ENCODE measurements around the gene TEAD1. TPM values are rescaled to one million over a fixed set of nuclear protein-coding genes. Genes with fewer than 3 reads are reported as not detected.

Gene TEAD1
- total RNA-seq, 2 experiments from 2014 or later = 0.12 to 0.15 TPM

DNA sequence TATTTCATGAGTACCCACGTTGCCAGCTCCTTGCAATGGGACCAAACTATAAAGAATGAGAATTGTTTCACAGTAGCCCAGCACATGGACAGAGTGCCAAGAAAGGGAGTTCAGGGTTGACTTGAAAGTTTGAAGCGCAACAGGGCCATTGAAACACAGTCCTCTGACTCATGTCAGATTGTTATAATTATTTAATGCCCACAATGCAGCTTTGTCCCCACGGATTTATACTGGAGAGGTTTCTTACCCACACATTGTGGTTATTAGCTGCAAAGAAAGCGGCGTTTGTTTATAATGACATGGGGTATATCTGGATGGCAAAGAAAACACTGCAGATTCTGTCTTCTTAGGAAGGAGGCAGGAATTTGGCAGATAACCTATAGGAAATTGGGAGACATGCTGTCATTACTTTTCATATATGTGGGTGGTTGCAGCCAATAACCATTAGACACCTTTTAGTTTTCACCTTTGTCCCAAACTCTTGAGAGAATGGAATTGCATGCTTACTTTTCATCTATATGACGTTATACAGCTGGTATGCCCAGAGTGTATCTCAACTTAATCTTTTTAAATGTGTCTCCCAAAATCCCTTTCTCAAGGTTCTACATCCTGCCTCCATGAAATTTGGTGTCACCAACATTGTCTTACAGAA lies 143.6 kb downstream of the TEAD1 start:
- CTCF ChIA-PET = interaction anchor here (0.9 kb wide), 1 partner anchor 10 kb away, joined by 3 read pairs; no protein-coding TSS in a partner anchor
- peaks cover 26% of the 10 kb centered on the region for H3K27me3 Mint-ChIP-seq
- POLR2A ChIA-PET = no interaction called here
- H3K36me3 Mint-ChIP-seq (ENCODE audit: low read depth) = no peaks in the 10 kb centered on the region
- DNase-seq = no peak
- H3K4me1 Mint-ChIP-seq = peaks cover 21% of the 10 kb centered on the region
- no peak overlapping the region for H3K27ac Mint-ChIP-seq
- no peaks in the 10 kb centered on the region for H3K9me3 Mint-ChIP-seq
- H3K4me3 Mint-ChIP-seq = no peak overlapping the region

DNA sequence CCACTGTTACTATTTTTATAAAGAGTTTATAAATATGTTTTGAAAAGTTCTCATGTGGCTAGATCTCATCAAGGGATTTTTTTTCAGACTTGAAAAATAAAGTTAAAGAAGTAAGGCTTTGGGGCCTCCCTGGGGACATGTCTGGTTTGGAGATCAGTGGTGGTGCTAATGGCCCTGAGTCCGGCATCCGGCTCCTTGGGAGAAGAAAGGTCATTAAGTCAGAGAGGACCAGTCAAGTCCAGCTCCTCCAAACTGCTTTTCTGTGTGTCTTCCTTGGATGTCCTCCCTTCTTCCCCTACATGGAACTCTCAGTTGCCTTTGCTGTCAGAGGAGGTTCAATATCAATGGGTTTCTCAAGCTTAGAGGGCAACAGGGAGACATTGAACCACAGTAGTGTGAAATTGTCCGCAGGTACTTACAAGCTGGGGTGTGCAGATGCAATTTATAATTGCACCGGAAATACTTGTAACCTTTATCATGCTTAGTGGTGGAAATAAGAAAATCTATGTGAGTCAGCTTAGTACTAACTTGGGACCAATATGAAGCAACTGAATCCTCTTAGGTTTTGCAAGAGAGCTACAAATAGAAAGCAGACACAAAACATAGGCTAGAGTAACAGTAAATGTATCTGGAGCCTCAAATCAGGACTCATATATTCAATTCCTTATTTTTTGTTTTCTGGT lies 144.3 kb downstream of the TEAD1 start:
- Mint-ChIP-seq H3K4me3 (no peak overlapping the region), H3K36me3 (ENCODE audit: low read depth) (no peaks in the 10 kb centered on the region), H3K9me3 (no peaks in the 10 kb centered on the region), H3K27ac (no peak overlapping the region), H3K4me1 (peaks cover 18% of the 10 kb centered on the region), H3K27me3 (peaks cover 26% of the 10 kb centered on the region)
- DNase-seq = no peak
- CTCF ChIA-PET = no interaction called here
- POLR2A ChIA-PET = no interaction called here

DNA sequence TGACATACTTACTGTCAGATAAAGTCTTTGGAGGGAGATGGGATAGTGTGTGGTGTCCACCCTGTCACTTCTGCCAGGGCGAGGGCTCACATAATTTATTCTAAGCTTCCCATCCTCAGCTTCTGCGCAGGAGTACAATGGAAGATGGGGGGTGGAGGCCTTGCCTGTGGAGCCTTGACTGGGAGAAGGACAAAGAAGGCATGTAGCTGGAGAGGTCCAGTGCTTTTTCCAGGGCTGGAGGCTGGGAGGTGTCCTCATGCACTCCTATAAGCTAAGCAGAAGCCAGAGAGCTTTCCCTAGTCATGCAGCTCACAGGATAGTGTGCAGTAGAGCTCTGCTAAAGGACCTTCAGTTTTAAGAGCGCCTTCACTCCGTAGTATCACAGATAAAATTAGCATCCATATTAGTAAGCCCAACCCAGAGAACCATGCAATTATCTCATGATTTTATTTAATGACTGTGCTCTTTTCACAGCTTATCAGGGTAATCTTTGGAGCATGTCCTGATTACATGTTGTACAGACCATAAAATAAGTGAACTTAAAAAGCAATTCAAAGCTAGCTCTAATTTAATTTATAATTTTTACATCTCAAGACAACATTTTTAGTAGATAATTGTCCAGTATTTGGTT lies 148.3 kb downstream of the TEAD1 start:
- DNase-seq = no peak
- Mint-ChIP-seq H3K9me3 (no peaks in the 10 kb centered on the region), H3K27me3 (peaks cover 54% of the 10 kb centered on the region), H3K36me3 (ENCODE audit: low read depth) (no peaks in the 10 kb centered on the region), H3K4me3 (no peak overlapping the region), H3K27ac (no peak overlapping the region), H3K4me1 (no peaks in the 10 kb centered on the region)
- ChIA-PET CTCF (interaction anchor here (1.4 kb wide), 1 partner anchor 11 kb away, joined by 3 read pairs; no protein-coding TSS in a partner anchor), POLR2A (no interaction called here)

DNA sequence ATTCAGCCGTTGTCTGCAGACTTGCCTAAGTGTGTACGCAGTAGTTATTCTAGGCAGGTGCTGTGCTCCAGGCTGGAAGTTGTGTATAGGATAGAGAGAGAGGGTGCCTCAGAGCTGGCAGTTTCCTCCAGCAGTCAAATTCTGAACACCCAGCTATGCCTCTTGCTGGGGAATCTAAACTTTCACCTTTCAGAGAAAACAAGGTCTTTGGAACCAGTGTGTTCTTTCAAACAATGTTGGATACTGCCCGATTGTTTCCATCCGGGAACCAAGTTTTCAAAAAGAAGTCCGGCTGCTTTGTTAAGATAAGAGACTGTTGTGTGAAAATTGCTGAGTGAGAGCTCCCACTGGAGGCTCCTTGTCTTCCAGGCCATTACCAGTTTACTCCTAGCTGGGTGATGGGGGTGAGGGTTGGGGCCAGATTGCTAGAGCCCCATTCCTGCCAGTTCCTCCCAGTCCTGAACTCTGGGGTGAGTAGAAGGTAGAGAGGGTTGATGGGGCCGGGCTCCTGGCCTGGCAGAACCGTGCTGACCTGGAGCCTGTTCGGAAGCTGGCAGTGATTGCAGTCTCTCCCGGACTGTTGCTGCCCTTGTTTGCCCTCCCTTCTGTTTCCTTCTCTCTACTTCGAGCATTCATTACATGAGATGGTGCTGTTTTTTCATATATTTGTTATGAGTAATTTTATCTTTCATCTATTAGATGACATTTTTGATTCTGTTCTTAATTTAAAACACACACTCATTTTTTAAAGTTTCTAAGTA lies 150.2 kb downstream of the TEAD1 start:
- no peak overlapping the region for H3K4me3 Mint-ChIP-seq
- no peak for DNase-seq
- ChIA-PET CTCF (no interaction called here), POLR2A (no interaction called here)
- H3K9me3 Mint-ChIP-seq = no peaks in the 10 kb centered on the region
- H3K4me1 Mint-ChIP-seq = peaks cover 11% of the 10 kb centered on the region
- no peaks in the 10 kb centered on the region for H3K36me3 Mint-ChIP-seq (ENCODE audit: low read depth)
- no peak overlapping the region for H3K27ac Mint-ChIP-seq
- H3K27me3 Mint-ChIP-seq = peaks cover 65% of the 10 kb centered on the region

DNA sequence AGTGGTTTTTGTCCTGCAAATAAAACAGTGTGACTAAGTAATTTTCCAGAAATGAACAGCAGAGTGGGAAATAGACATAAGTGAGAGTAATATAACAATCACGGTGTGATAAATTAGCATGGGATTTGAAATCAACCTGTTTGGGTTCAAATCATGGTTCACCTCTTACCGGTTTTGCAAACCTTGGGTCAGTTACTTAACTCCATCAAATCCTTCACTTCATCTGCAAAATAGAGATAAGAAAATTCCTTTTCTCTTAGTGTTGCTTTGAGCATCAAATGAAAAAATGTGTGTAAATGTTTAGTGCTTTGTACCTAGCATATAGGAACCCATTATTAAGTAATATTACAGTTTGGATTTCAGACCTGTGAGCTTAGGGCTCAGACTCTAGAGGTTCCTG lies 152.2 kb downstream of the TEAD1 start:
- Mint-ChIP-seq H3K9me3 (no peaks in the 10 kb centered on the region), H3K36me3 (ENCODE audit: low read depth) (no peaks in the 10 kb centered on the region), H3K27ac (no peak overlapping the region), H3K4me1 (peaks cover 11% of the 10 kb centered on the region), H3K4me3 (no peak overlapping the region), H3K27me3 (peaks cover 81% of the 10 kb centered on the region)
- CTCF ChIA-PET = no interaction called here
- DNase-seq = no peak
- POLR2A ChIA-PET = no interaction called here

DNA sequence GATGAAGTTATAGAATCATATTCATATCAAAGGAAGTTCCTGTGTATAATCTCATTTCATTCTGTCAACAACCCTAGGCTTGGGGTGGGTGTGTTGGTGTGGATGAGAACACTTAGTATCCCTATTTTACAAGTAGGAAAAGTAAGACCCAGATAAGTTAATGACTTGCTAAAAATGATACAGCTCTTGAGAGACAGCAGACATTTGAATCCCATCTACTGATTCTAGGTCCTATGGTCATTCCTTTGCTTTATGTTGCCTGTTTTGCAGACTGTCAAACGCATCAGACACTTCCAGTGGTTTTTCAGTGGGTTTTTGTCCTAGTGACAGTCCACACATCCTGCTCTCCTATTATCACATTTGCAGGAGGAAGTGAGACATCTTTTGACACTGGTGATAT lies 153.1 kb downstream of the TEAD1 start:
- CTCF ChIA-PET = interaction anchor here (1.0 to 1.4 kb wide), 2 partner anchors 10 to 15 kb away, joined by 3 read pairs; no protein-coding TSS in a partner anchor

DNA sequence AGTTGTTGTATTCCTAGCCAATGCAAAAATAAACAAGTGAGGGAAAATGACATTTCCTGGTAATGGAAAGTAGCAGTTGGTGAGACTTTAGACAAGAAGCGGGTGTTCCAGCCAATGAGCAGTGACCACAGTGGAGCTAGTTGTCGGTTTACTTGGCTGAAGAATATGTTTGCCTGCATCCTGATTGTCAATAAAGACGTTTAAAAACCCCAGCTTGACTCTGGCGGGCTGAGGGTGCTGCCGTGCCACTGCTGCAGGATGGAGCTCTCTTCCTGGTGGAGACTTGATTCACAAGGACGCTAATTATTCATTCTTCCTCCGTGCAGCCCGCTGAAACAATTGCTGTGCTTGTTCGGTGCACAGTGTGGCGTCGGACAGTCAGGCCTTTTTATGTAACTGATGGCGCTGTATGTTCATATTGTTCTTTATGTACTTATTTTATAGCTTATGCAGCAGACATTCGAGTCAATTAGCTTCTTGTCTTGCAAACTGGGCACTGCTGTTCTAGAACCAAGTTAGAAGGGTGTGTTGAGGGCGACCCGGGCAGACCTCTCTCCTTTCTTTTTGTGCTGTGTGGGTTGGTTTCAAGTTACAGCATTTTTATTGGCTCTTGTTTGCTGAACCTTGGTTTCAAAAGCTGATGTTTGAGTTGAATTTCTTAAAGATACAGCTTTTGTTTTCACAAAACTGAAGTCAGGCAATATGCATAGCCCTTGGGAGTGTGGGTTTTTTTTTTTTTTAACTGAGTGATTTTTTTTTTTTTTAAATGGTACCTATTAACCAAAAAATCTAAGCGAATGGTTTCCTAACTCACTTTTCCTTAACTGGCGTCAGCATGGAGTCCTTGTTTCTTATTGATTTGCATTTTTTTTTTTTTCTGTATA lies 153.9 kb downstream of the TEAD1 start:
- DNase-seq = no peak
- H3K9me3 Mint-ChIP-seq = no peaks in the 10 kb centered on the region
- peaks cover 82% of the 10 kb centered on the region for H3K27me3 Mint-ChIP-seq
- CTCF ChIA-PET = interaction anchor here (1.0 to 1.4 kb wide), 2 partner anchors 11 to 16 kb away, joined by 3 read pairs; no protein-coding TSS in a partner anchor
- H3K27ac Mint-ChIP-seq = no peak overlapping the region
- no peaks in the 10 kb centered on the region for H3K36me3 Mint-ChIP-seq (ENCODE audit: low read depth)
- POLR2A ChIA-PET = interaction anchor here (0.6 kb wide), 1 partner anchor 19 kb away, joined by 3 read pairs; no protein-coding TSS in a partner anchor
- peak overlapping the region; percentile 16 for H3K4me3 Mint-ChIP-seq
- peaks cover 11% of the 10 kb centered on the region for H3K4me1 Mint-ChIP-seq

More for the DNA sequence above, 153.1 kb downstream of the TEAD1 start:
- H3K4me1 Mint-ChIP-seq = peaks cover 11% of the 10 kb centered on the region
- POLR2A ChIA-PET = no interaction called here
- peaks cover 80% of the 10 kb centered on the region for H3K27me3 Mint-ChIP-seq
- no peak for DNase-seq
- H3K36me3 Mint-ChIP-seq (ENCODE audit: low read depth) = no peaks in the 10 kb centered on the region
- H3K4me3 Mint-ChIP-seq = no peak overlapping the region
- no peaks in the 10 kb centered on the region for H3K9me3 Mint-ChIP-seq
- no peak overlapping the region for H3K27ac Mint-ChIP-seq

DNA sequence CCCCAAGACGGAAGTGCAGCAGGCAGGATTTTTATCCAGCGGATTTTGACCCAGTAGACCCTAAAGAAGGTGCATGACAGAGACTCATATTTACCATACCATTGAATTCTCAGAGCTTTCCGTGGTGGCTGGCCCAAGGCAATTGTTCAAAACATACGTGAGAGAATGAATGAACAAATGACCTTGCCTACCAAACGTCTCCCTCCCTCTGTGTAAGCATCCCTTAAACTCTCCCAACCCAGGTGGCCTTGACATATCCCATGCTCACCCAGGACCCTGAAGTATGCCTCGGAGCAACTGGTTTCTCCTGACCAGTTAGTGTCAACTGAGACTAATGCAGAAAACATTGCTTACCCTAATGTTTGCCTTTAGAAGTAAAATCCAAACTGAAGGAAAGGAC lies 154.9 kb downstream of the TEAD1 start:
- Mint-ChIP-seq H3K9me3 (no peaks in the 10 kb centered on the region), H3K27ac (no peak overlapping the region), H3K4me3 (no peak overlapping the region), H3K36me3 (ENCODE audit: low read depth) (no peaks in the 10 kb centered on the region), H3K27me3 (peaks cover 82% of the 10 kb centered on the region), H3K4me1 (peaks cover 11% of the 10 kb centered on the region)
- POLR2A ChIA-PET = no interaction called here
- CTCF ChIA-PET = no interaction called here
- DNase-seq = no peak

DNA sequence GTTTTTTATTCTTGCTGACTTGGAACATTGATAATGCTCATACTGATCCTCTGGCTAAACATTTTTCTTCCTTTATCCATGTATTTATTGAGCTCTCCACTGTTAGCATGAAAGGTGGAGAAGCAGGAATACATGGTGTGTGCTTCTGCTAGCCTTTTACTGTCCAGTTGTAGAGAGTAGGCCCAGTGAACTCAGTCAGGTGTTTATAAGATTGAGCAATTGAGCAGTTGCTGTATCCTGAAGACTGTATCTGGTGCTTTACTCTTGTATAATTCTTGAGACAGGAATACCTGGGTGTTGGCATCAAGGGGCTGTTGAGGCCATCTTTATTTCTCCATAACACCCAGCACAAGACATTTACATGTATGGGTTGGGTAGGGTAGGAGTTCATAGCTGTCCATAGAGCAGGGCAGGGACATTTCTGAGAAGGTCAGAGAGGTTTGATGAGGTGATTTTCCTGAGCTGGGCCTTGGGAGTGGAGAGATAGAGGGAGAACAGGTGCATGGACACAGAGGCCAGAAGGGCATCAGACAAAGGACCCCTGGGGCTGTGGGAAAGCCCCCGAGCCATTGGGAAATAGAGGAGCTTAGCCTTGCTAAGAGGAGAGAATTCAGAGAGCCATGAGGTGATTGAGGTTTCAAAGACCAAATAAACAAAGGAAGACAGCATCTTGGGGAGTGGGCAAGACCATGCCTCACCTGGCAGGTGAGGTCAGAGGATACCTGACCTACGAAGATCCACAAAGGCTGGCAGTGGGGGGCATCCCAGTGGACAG lies 155.5 kb downstream of the TEAD1 start:
- ChIA-PET POLR2A (no interaction called here), CTCF (interaction anchor here (0.6 kb wide), 1 partner anchor 48 kb away, joined by 3 read pairs; no protein-coding TSS in a partner anchor)
- Mint-ChIP-seq H3K9me3 (no peaks in the 10 kb centered on the region), H3K27me3 (peaks cover 84% of the 10 kb centered on the region), H3K27ac (no peak overlapping the region), H3K4me3 (no peak overlapping the region), H3K4me1 (peaks cover 11% of the 10 kb centered on the region), H3K36me3 (ENCODE audit: low read depth) (no peaks in the 10 kb centered on the region)
- DNase-seq = no peak

DNA sequence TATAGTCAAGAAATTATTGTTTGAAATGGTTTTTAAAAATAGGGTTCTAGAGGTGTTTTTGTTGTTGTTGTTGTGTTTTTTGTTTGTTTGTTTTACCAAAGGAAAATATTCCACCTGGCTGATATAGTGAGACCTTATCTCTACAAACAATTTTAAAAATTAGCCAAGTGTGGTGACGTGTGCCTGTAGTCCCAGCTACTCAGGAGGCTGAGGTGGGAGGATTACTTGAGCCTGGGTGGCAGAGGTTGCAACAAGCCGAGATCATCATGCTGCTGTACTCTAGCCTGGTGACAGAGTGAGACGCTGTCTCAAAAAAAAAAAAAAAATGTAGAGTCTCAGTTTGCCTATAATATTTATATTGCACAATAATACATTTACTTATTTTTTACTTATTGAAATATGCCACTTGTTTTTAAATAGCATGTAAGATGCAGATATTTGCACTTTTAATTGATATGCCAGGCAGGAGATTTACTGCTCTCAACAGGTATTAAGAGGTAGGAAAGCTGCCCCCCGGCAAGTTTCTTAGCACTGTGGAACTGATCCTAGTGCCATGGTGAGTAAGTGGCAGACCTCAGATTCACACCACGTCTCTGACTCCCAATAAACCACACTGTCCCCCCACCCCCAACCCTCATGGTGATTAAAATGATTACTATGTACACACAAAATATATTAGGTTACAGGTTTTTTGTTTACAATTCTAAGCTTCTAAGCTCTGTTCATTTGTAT lies 157.4 kb downstream of the TEAD1 start:
- peaks cover 77% of the 10 kb centered on the region for H3K27me3 Mint-ChIP-seq
- POLR2A ChIA-PET = no interaction called here
- CTCF ChIA-PET = interaction anchor here (0.6 to 1.5 kb wide), 3 partner anchors 10 to 501 kb away, joined by 3 to 4 read pairs (median 3); no protein-coding TSS in a partner anchor

More for the DNA sequence above, 157.4 kb downstream of the TEAD1 start:
- no peaks in the 10 kb centered on the region for H3K36me3 Mint-ChIP-seq (ENCODE audit: low read depth)
- no peak overlapping the region for H3K27ac Mint-ChIP-seq
- no peaks in the 10 kb centered on the region for H3K9me3 Mint-ChIP-seq
- peaks cover 11% of the 10 kb centered on the region for H3K4me1 Mint-ChIP-seq
- H3K4me3 Mint-ChIP-seq = no peak overlapping the region
- DNase-seq = no peak

Measured in activated CD4-positive, alpha-beta T cell treated with anti-CD3 and anti-CD28 coated beads, Interleukin-2, amount 10 ng/mL, durations not matched to agents 7 days and 5 days (primary cell).